GM10248 (cell line): ENCODE data around the gene CTIF.

Source experiments
- CTCF ChIA-PET: fragments of 300-600 bp; sonication (Branson Sonifier 250); formaldehyde crosslinking; extraction: SDS; loops from one replicate; lab custom pipeline; 2021; ENCODE audit warnings: antibody characterized with exemption; lab: Yijun Ruan, JAX
- POLR2A ChIA-PET: fragments of 350-650 bp; sonication (Branson Sonifier 250); formaldehyde crosslinking; extraction: SDS; loops from one replicate; lab custom pipeline; 2020; ENCODE audit warnings: antibody characterized with exemption; lab: Yijun Ruan, JAX
- DNase-seq: peaks from one replicate; pipeline ENCODE4 v3.0.0; 2012; ENCODE audit errors: extremely low spot score
- CTCF ChIP-seq: IDR thresholded peaks from 2 replicates; pipeline ENCODE4 v1.5.1; 2012; ENCODE audit warnings: mild to moderate bottlenecking, low read depth; ENCODE audit errors: extremely low read depth, missing control alignments, control extremely low read depth

Gene CTIF

GRCh38 chr18:48853588-48853987, 314.8 kb downstream of the CTIF start:
- ChIA-PET CTCF (no interaction called here), POLR2A (no interaction called here)
- DNase-seq, result no peak
- no peak for TF ChIP-seq CTCF

- POLR2A ChIA-PET, result no interaction called here
- DNase-seq, result no peak
- CTCF ChIA-PET, result no interaction called here
- TF ChIP-seq CTCF, result no peak
These were observed 315.9 kb downstream of the CTIF start for GRCh38 chr18:48854780-48855179.

- no peak for DNase-seq
- ChIA-PET CTCF (interaction anchor here (1.0 to 1.4 kb wide), 2 partner anchors 19 to 21 kb away, joined by 3 to 7 read pairs; no protein-coding TSS in a partner anchor), POLR2A (no interaction called here)
- no peak for TF ChIP-seq CTCF
These were observed 316.9 kb downstream of the CTIF start for GRCh38 chr18:48855422-48856377.

- ChIA-PET POLR2A (no interaction called here), CTCF (interaction anchor here (1.4 kb wide), 2 partner anchors 16 to 23 kb away, joined by 5 to 7 read pairs; no protein-coding TSS in a partner anchor)
- no peak for DNase-seq
- TF ChIP-seq CTCF, result no peak
These were observed 318.3 kb downstream of the CTIF start for GRCh38 chr18:48857023-48857694.

- DNase-seq, result no peak
- no peak for TF ChIP-seq CTCF
- ChIA-PET POLR2A (no interaction called here), CTCF (interaction anchor here (1.0 to 1.2 kb wide), 2 partner anchors 11 to 22 kb away, joined by 3 read pairs; no protein-coding TSS in a partner anchor)
These were observed 319.8 kb downstream of the CTIF start for GRCh38 chr18:48858676-48859075.
